IMR-90 (cell line): ENCODE results near the gene SEPSECS. TPM values are rescaled to one million over a fixed set of nuclear protein-coding genes. Genes with fewer than 3 reads are reported as not detected.

ENCODE experiments used
- ATAC-seq: fragments of 200-7000 bp; cut with Tn5 transposase; 2 replicates; pipeline ENCODE4 v1.9.1; 2020; ENCODE audit warnings: low read depth, mild to moderate bottlenecking, moderate library complexity
- BruUV-seq: library from RNA; stranded (reverse); fragments of 400-500 nt; replicated peaks from 2 replicates; lab custom pipeline; 2021; lab: Mats Ljungman, UMichigan
- CTCF ChIA-PET: fragments of 300-600 bp; formaldehyde crosslinking; extraction: SDS; loops from one replicate; lab custom pipeline; 2021; ENCODE audit warnings: antibody characterized with exemption; lab: Yijun Ruan, JAX
- POLR2A ChIA-PET: fragments of 300-600 bp; sonication (Branson Sonifier 250); formaldehyde crosslinking; loops from one replicate; lab custom pipeline; 2022; ENCODE audit warnings: antibody characterized with exemption; ENCODE audit not compliant: unreplicated experiment; lab: Charles Lee
- DNase-seq: peaks from one replicate; pipeline ENCODE4 v3.0.0; 2013
- H2AFZ ChIP-seq: replicated peaks from 2 replicates; pipeline ENCODE3; 2013; ENCODE audit warnings: low read length, mild to moderate bottlenecking; ENCODE audit not compliant: poor library complexity
- H2AK5ac ChIP-seq: 2 replicates; pipeline ENCODE4 v1.6.1; 2013; ENCODE audit warnings: low read depth, low read length, inconsistent platforms
- H2AK9ac ChIP-seq: replicated peaks from 2 replicates; pipeline ENCODE3; 2013; ENCODE audit warnings: mild to moderate bottlenecking, low read depth, low read length, moderate library complexity; ENCODE audit not compliant: poor library complexity
- H2BK120ac ChIP-seq: 2 replicates; pipeline ENCODE4 v1.6.1; 2013; ENCODE audit warnings: low read depth, low read length, inconsistent platforms
- H2BK15ac ChIP-seq: 3 replicates; pipeline ENCODE4 v1.6.1; 2013; ENCODE audit warnings: low read depth, low read length, inconsistent platforms
- H2BK20ac ChIP-seq: 2 replicates; pipeline ENCODE4 v1.6.1; 2013; ENCODE audit warnings: low read depth, mild to moderate bottlenecking, inconsistent platforms, low read length, moderate library complexity
- H2BK5ac ChIP-seq: 2 replicates; pipeline ENCODE4 v1.6.1; 2013; ENCODE audit warnings: mild to moderate bottlenecking, low read depth, low read length, inconsistent platforms; ENCODE audit not compliant: poor library complexity, severe bottlenecking
- H3K14ac ChIP-seq: replicated peaks from 2 replicates; pipeline ENCODE4 v1.6.1; 2013; ENCODE audit warnings: low read depth, low read length, inconsistent platforms
- H3K18ac ChIP-seq: 2 replicates; pipeline ENCODE4 v1.6.1; 2013; ENCODE audit warnings: low read depth, low read length, control low read depth
- H3K23ac ChIP-seq: 2 replicates; pipeline ENCODE4 v1.6.1; 2013; ENCODE audit warnings: low read depth, low read length, inconsistent platforms
- H3K27ac ChIP-seq: 2 replicates; pipeline ENCODE4 v1.5.1; 2013; ENCODE audit warnings: mild to moderate bottlenecking, control low read depth, low read length; ENCODE audit not compliant: insufficient read depth
- H3K27me3 ChIP-seq: 2 replicates; pipeline ENCODE4 v1.6.1; 2013; ENCODE audit warnings: low read length; ENCODE audit not compliant: control insufficient read depth, insufficient read depth
- H3K36me3 ChIP-seq: 2 replicates; pipeline ENCODE4 v1.6.1; 2013; ENCODE audit warnings: low read length, mixed read lengths; ENCODE audit not compliant: control insufficient read depth, insufficient read depth
- H3K4ac ChIP-seq: 2 replicates; pipeline ENCODE4 v1.6.1; 2013; ENCODE audit warnings: low read depth, low read length, inconsistent platforms
- H3K4me1 ChIP-seq: 2 replicates; pipeline ENCODE4 v1.6.1; 2013; ENCODE audit warnings: low read length, mixed read lengths; ENCODE audit not compliant: control insufficient read depth, insufficient read depth
- H3K4me2 ChIP-seq: 2 replicates; pipeline ENCODE4 v1.6.1; 2013; ENCODE audit warnings: low read depth, mild to moderate bottlenecking, control low read depth, low read length, moderate library complexity
- H3K4me3 ChIP-seq: 2 replicates; pipeline ENCODE4 v1.5.1; 2013; ENCODE audit warnings: low read depth, mild to moderate bottlenecking, control low read depth, low read length, moderate library complexity; ENCODE audit not compliant: insufficient read depth
- H3K56ac ChIP-seq: 2 replicates; pipeline ENCODE4 v1.6.1; 2013; ENCODE audit warnings: low read length, inconsistent platforms; ENCODE audit not compliant: insufficient read depth; ENCODE audit errors: extremely low read depth
- H3K79me1 ChIP-seq, 2 experiments: 2 replicates each; pipeline ENCODE4 v1.6.1; 2013; ENCODE audit warnings: low read length in 2 of 2, inconsistent platforms in 1 of 2, low read depth in 1 of 2
- H3K9ac ChIP-seq: 2 replicates; pipeline ENCODE4 v1.6.1; 2013; ENCODE audit warnings: low read depth, low read length, control low read depth
- H3K9me1 ChIP-seq: 2 replicates; pipeline ENCODE4 v1.6.1; 2013; ENCODE audit warnings: low read length, inconsistent platforms; ENCODE audit not compliant: insufficient read depth
- H3K9me3 ChIP-seq: 2 replicates; pipeline ENCODE4 v1.6.1; 2013; ENCODE audit warnings: low read length; ENCODE audit not compliant: control insufficient read depth, insufficient read depth
- H4K20me1 ChIP-seq: 2 replicates; pipeline ENCODE4 v1.6.1; 2013; ENCODE audit warnings: low read length, inconsistent platforms; ENCODE audit not compliant: insufficient read depth
- H4K5ac ChIP-seq: 2 replicates; pipeline ENCODE4 v1.6.1; 2013; ENCODE audit warnings: mild to moderate bottlenecking, low read depth, low read length, control low read depth
- H4K8ac ChIP-seq, 2 experiments: 2 replicates each; pipeline ENCODE4 v1.6.1; 2013; ENCODE audit warnings: low read depth in 2 of 2, low read length in 2 of 2, control low read depth in 1 of 2, inconsistent platforms in 1 of 2
- H4K91ac ChIP-seq: 2 replicates; pipeline ENCODE4 v1.6.1; 2013; ENCODE audit warnings: low read depth, low read length, inconsistent platforms; ENCODE audit not compliant: insufficient read depth
- FOS ChIP-seq: fragments of 150-350 bp; IDR thresholded peaks from 2 replicates; pipeline ENCODE4 v1.6.1; 2016; ENCODE audit warnings: low read depth, low read length
- MAZ ChIP-seq: IDR thresholded peaks from 2 replicates; pipeline ENCODE4 v1.6.1; 2012; ENCODE audit warnings: low read depth, mild to moderate bottlenecking, low read length, improper control_type of control experiment, moderate library complexity, borderline replicate concordance
- MXI1 ChIP-seq: IDR thresholded peaks from 2 replicates; pipeline ENCODE4 v1.6.1; 2012; ENCODE audit warnings: low read depth, mild to moderate bottlenecking, low read length, moderate library complexity, borderline replicate concordance
- NFE2L2 ChIP-seq: fragments of 150-350 bp; IDR thresholded peaks from 2 replicates; pipeline ENCODE4 v1.6.1; 2016; ENCODE audit warnings: low read depth, mild to moderate bottlenecking, low read length
- WGBS, 2 experiments: methylation state at CpG; one replicate each; pipeline versions ENCODE4 v1.1.5 to v1.1.7; 2013; ENCODE audit warnings: missing lambda C conversion rate in 2 of 2; ENCODE audit not compliant: insufficient read length in 1 of 2; ENCODE audit errors: extremely low coverage in 2 of 2; 5-methylcytosine and 5-hydroxymethylcytosine counted together
- dilution Hi-C: fragments of 300-500 bp; cut with HindIII; formaldehyde crosslinking; loops from one replicate; pipeline ENCODE4 v1.14.3; 2018; ENCODE audit warnings: low sequenced_read_pairs; ENCODE audit not compliant: unreplicated experiment
- in situ Hi-C: fragments of 300-500 bp; cut with MboI; formaldehyde crosslinking; loops from 3 replicates; pipeline ENCODE4 v1.14.3; 2019; ENCODE audit warnings: low sequenced_read_pairs, inconsistent platforms, mixed read lengths
- intact Hi-C: fragments of 100-400 bp; cut with micrococcal nuclease; formaldehyde crosslinking; loops from 2 replicates; pipeline ENCODE4 v1.10.0; 2022
- polyA plus RNA-seq, 3 experiments: library from polyadenylated mRNA; depleted of rRNA; stranded (reverse); fragments of >200 nt; gene quantifications; 2 replicates each; pipeline ENCODE4 v1.2.3, GENCODE V29; 2012; ENCODE audit warnings: low replicate concordance in 1 of 3
- total RNA-seq: library from RNA; depleted of rRNA; stranded (reverse); fragments of >200 nt; gene quantifications from 2 replicates; pipeline ENCODE4 v1.2.3, GENCODE V29; 2012

SEPSECS gene
- total and polyA plus RNA-seq, 2 of the 4 experiments (the other 2 are of a cell fraction): 1.7 to 5.0 TPM

DNA sequence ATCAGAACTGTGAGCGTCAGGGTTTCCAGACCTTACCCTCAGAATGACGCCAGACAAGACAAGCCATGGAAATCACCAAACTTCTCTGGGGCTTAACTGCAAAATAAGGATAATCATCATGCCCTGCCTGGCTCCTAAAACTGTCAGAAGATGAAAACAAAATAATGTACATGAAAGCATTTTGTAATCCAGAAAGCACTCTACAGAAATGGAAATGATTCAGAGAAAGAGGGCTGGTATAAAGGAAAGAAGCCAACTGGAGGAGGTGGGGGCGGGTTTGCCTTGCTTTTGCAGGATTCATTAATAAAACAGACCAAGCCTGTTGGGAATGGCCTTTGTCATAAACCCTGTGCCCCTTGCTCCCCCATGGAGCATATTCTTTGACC lies 47.3 kb downstream of the SEPSECS start:
- Histone ChIP-seq H2AK5ac (no peak overlapping the region), H3K79me1 (no peaks in the 10 kb centered on the region), H3K9ac (no peak overlapping the region), H3K56ac (no peak overlapping the region), H3K4me3 (no peak overlapping the region), H3K14ac (no peak overlapping the region), H3K23ac (no peak overlapping the region), H2BK120ac (no peak overlapping the region), H2AK9ac (no peak overlapping the region), H3K4me1 (no peaks in the 10 kb centered on the region), H3K27me3 (peaks cover 16% of the 10 kb centered on the region), H3K27ac (no peak overlapping the region), H3K9me3 (no peaks in the 10 kb centered on the region), H2BK20ac (no peak overlapping the region), H4K5ac (no peak overlapping the region), H2AFZ (no peak overlapping the region), H3K18ac (no peak overlapping the region), H2BK5ac (no peak overlapping the region), H4K91ac (no peak overlapping the region), H4K20me1 (no peaks in the 10 kb centered on the region), H4K8ac (no peak overlapping the region), H2BK15ac (no peak overlapping the region), H3K4ac (no peak overlapping the region), H3K9me1 (0 out of 2 replicates have a peak, but pooled peaks cover 4% of the 10 kb centered on the region), H3K36me3 (no peaks in the 10 kb centered on the region), H3K4me2 (no peak overlapping the region)
- no CpG with 5 or more reads among the region's 3 CpGs for WGBS, 2 experiments
- in situ Hi-C loops: no loop called here
- ChIA-PET CTCF (no interaction called here), POLR2A (no interaction called here)
- BruUV-seq: no TSS peak
- DNase-seq (no peak), ATAC-seq (no peak)
- TF ChIP-seq FOS: no peak
- TF ChIP-seq MAZ: no peak
- TF ChIP-seq MXI1: no peak
- TF ChIP-seq NFE2L2: no peak
- intact Hi-C loops: no loop called here
- dilution Hi-C loops: no loop called here
